Mesodermal cell (in vitro differentiated cells): ENCODE measurements around the gene ARFRP1.
A peak's percentile ranks its signal among the peaks of the same experiment; 100 is the strongest.
"Not testable (repeated sequence)": the region's sequence is repeated elsewhere in the genome, so short reads cannot be mapped to it uniquely, and the experiment has no call there.

ENCODE experiments used
- H3K27ac ChIP-seq: 2 replicates; pipeline ENCODE4 v1.7.0; 2013; ENCODE audit warnings: mild to moderate bottlenecking, low read depth, low read length, moderate library complexity; ENCODE audit not compliant: severe bottlenecking
- H3K36me3 ChIP-seq: 2 replicates; pipeline ENCODE4 v1.7.1; 2013; ENCODE audit warnings: mild to moderate bottlenecking, low read length, moderate library complexity; ENCODE audit not compliant: control insufficient read depth, insufficient read depth
- H3K4me1 ChIP-seq: one replicate; pipeline ENCODE4 v1.7.1; 2013; ENCODE audit warnings: mild to moderate bottlenecking, low read length; ENCODE audit not compliant: insufficient read depth, control insufficient read depth, poor library complexity, severe bottlenecking
- H3K4me3 ChIP-seq: 2 replicates; pipeline ENCODE4 v1.7.0; 2013; ENCODE audit warnings: low read length, control low read depth, mild to moderate bottlenecking; ENCODE audit not compliant: insufficient read depth, poor library complexity, severe bottlenecking; ENCODE audit errors: extremely low read depth
- H3K9me3 ChIP-seq: 2 replicates; pipeline ENCODE4 v1.7.1; 2013; ENCODE audit warnings: mild to moderate bottlenecking, low read length, moderate library complexity; ENCODE audit not compliant: control insufficient read depth
- WGBS, 2 experiments: methylation state at CpG; one replicate each; pipeline ENCODE4 v1.1.5; 2013; ENCODE audit warnings: missing lambda C conversion rate in 2 of 2; ENCODE audit not compliant: insufficient coverage in 2 of 2; 5-methylcytosine and 5-hydroxymethylcytosine counted together

Gene ARFRP1

GRCh38 chr20:63664143-63664851 is 43.5 kb downstream of the ARFRP1 start:
- 93 to 95% methylated on average over 18 of the region's 22 CpGs for WGBS, 2 experiments
- Histone ChIP-seq H3K4me3 (no peak overlapping the region), H3K36me3 (peaks cover 78% of the 10 kb centered on the region), H3K9me3 (no peaks in the 10 kb centered on the region), H3K4me1 (no peaks in the 10 kb centered on the region), H3K27ac (no peak overlapping the region)

GRCh38 chr20:63663332-63664066 is 44.3 kb downstream of the ARFRP1 start:
- no peak overlapping the region for H3K27ac ChIP-seq
- no peak overlapping the region for H3K4me3 ChIP-seq
- H3K9me3 ChIP-seq = no peaks in the 10 kb centered on the region
- peaks cover 70% of the 10 kb centered on the region for H3K36me3 ChIP-seq
- no peaks in the 10 kb centered on the region for H3K4me1 ChIP-seq
- WGBS, 2 experiments = 95 to 96% methylated on average over 25 to 26 of the region's 26 CpGs

DNA sequence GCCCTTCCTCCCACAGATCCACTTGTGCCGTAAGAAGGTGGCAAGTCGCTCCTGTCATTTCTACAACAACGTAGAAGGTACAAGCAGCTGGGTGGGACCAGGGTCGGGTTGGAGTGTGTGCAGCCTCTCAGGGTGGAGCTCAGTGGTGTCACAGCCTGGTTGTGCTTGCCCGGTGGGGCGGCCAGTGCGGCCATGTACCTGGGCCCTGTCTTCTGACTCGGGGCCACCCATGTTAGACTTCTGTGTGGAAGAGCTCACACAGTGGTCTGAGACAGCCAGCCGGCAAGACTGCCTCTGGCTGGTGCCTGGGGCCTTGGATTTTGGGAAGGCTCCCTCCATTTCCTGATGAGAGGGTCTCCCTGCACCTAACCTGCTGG is 45.0 kb downstream of the ARFRP1 start:
- WGBS, 2 experiments = 92 to 95% methylated on average over 5 to 9 of the region's 9 CpGs
- Histone ChIP-seq H3K4me3 (no peak overlapping the region), H3K9me3 (no peaks in the 10 kb centered on the region), H3K27ac (no peak overlapping the region), H3K4me1 (peaks cover 1% of the 10 kb centered on the region), H3K36me3 (peaks cover 63% of the 10 kb centered on the region)

DNA sequence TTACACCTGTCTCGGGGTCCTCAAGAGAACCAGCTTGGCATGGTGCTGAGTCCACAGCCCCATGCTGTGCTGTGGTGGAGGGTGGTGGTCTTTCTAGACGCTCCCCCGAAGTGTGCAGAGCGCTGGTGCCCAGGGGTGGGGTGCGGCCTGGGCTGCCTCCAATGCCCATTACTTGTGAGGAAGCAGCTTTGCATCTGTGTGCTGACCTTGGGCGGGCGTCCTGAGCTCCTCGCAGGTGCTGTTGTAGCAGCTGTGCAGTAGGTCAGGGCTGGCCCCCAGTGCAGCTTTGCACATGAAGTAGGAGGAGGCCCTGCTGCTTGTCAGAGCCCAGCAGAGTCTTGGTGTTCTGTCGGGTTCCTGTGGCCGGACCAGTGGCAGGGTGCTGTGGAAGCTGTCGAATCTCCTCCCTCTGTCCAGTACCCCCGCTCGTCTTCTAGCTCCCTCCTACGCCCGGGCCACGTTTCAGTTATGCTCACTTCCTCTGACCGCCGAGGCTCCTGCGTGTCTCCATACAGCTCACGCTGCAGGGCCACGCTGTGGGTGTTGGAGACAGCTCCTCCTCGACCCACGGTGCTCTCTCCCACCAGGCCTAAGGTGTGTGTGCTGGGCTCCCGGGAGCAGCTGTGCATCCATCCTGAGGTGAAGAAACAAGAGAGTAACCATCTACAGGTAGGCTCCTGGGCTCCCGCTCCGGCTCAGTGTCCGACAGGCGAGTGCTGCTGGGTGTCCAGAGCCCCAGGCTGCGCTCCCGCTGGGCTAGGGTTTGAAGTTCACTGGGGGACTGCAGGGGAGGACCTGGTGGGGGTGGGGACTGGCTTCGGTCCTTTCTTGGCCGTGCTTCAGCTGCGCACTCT is 45.6 kb downstream of the ARFRP1 start:
- peaks cover 2% of the 10 kb centered on the region for H3K4me1 ChIP-seq
- H3K36me3 ChIP-seq = peaks cover 57% of the 10 kb centered on the region
- WGBS, 2 experiments = 95 to 96% methylated on average over 30 to 31 of the region's 33 CpGs
- no peaks in the 10 kb centered on the region for H3K9me3 ChIP-seq
- no peak overlapping the region for H3K4me3 ChIP-seq
- no peak overlapping the region for H3K27ac ChIP-seq

- peaks cover 47% of the 10 kb centered on the region for H3K36me3 ChIP-seq
- 95 to 96% methylated on average over 22 of the region's 22 CpGs for WGBS, 2 experiments
- no peak overlapping the region for H3K4me3 ChIP-seq
- peaks cover 2% of the 10 kb centered on the region for H3K4me1 ChIP-seq
- H3K9me3 ChIP-seq = no peaks in the 10 kb centered on the region
- no peak overlapping the region for H3K27ac ChIP-seq
Measured at GRCh38 chr20:63661108-63661507, 46.7 kb downstream of the ARFRP1 start.

GRCh38 chr20:63660622-63661021 is 47.2 kb downstream of the ARFRP1 start:
- H3K36me3 ChIP-seq = peaks cover 42% of the 10 kb centered on the region

GRCh38 chr20:63660174-63660573 is 47.6 kb downstream of the ARFRP1 start:
- WGBS, 2 experiments = 89 to 96% methylated on average over 9 to 10 of the region's 10 CpGs
- H3K36me3 ChIP-seq = peaks cover 39% of the 10 kb centered on the region
- not testable (repeated sequence) for H3K27ac ChIP-seq, H3K4me1 ChIP-seq, H3K9me3 ChIP-seq, H3K4me3 ChIP-seq

More at GRCh38 chr20:63660622-63661021, 47.2 kb downstream of the ARFRP1 start:
- no peak overlapping the region for H3K4me3 ChIP-seq
- H3K4me1 ChIP-seq = peaks cover 2% of the 10 kb centered on the region
- no peaks in the 10 kb centered on the region for H3K9me3 ChIP-seq
- H3K27ac ChIP-seq = no peak overlapping the region
- 87 to 93% methylated on average over 7 to 8 of the region's 8 CpGs for WGBS, 2 experiments

GRCh38 chr20:63659370-63659769 is 48.4 kb downstream of the ARFRP1 start:
- peaks cover 33% of the 10 kb centered on the region for H3K36me3 ChIP-seq
- H3K9me3 ChIP-seq = no peaks in the 10 kb centered on the region
- H3K4me1 ChIP-seq = peaks cover 2% of the 10 kb centered on the region
- no peak overlapping the region for H3K27ac ChIP-seq
- WGBS, 2 experiments = 78 to 89% methylated on average over 11 of the region's 13 CpGs
- H3K4me3 ChIP-seq = peak overlapping the region; percentile 69

DNA sequence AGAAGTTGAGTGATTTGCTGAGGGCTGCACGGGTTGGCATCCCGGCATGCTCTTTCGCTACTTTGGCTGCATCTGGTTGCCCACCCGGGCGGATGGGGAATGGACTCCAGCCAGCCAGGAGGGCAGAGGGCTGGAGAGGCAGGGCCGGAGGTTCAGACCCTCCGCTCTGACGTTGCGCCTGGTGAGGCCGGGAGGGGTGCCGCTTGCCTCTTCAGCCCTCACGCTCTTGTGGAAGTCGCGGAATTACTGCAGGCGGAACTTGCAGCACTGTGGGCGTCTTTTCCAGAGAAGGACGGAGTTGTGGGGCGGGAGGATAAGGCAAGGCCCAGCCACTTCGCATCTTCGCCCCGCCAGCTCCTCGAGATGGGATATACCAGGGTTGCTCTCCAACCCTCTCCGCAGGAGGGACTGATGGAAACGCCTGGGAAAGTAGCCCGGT is 49.0 kb downstream of the ARFRP1 start:
- Histone ChIP-seq H3K4me1 (peaks cover 2% of the 10 kb centered on the region), H3K27ac (peak overlapping the region; percentile 43), H3K9me3 (no peaks in the 10 kb centered on the region), H3K36me3 (peaks cover 30% of the 10 kb centered on the region), H3K4me3 (peak overlapping the region; percentile 69)
- 6 to 7% methylated on average over 21 to 23 of the region's 25 CpGs for WGBS, 2 experiments

- H3K4me3 ChIP-seq = peak within 1 kb of the TSS; percentile 69
- H3K4me1 ChIP-seq = peaks cover 2% of the 10 kb centered on the region
- peak within 1 kb of the TSS; percentile 62 for H3K27ac ChIP-seq
- no peaks in the 10 kb centered on the region for H3K9me3 ChIP-seq
- peaks cover 23% of the 10 kb centered on the region for H3K36me3 ChIP-seq
- 11 to 14% methylated on average over 62 to 63 of the region's 73 CpGs for WGBS, 2 experiments
Measured at GRCh38 chr20:63657937-63658748, 49.6 kb downstream of the ARFRP1 start, which contains the start of gene RTEL1. Gene RTEL1, plus strand, starts transcription at chr20:63658312. Its CDS starts 1,091 bp downstream, at chr20:63659403.
